HG03159 (cell line): ENCODE data around the gene LRRC7.
"Not testable (repeated sequence)": the region's sequence is repeated elsewhere in the genome, so short reads cannot be mapped to it uniquely, and the experiment has no call there.

Experiments used
- ATAC-seq: cut with Tn5 transposase; IDR thresholded peaks from one replicate; pipeline ENCODE4 v1.9.1; 2021; ENCODE audit warnings: mild to moderate bottlenecking, moderate library complexity; ENCODE audit not compliant: unreplicated experiment

Gene LRRC7

GRCh38 chr1:69943030-69943429 lies 375.3 kb downstream of the LRRC7 start:
- no peak for ATAC-seq

- ATAC-seq = no peak
Observed at GRCh38 chr1:69946935-69947334, 379.2 kb downstream of the LRRC7 start.

DNA sequence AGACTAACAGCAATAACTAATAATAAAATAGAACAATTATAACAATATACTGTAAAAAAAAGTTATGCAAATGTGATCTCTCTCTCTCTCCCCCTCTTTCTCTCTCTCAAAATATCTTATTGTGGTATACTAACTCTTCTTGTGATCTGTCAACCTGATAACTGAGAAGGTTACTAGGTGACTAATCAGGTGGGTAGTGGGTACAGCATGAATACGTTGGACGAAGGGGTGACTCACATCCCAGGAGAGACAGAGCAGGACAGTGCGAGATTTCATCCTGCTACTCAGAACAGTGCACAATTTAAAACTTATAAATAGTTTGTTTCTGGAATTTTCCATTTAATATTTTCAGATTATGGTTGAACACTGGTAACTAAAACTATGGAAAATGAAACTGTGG lies 380.1 kb downstream of the LRRC7 start:
- no peak for ATAC-seq

- no peak for ATAC-seq
Observed at GRCh38 chr1:69952676-69953075, 385.0 kb downstream of the LRRC7 start.

DNA sequence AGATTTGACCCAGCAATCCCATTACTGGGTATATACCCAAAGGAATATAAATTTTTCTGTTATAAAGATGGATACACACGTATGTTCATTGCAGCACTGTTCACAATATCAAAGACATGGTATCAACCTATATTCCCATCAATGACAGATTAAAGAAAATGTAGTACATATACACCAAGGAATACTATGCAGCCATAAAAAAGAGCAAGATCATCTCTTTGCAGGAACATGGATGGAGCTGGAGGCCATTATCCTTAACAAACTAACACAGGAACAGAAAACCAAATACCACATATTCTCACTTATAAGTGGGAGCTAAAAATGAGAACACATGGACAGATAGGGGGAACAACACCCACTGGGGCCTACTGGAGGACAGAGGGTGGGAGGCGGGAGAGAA lies 394.7 kb downstream of the LRRC7 start:
- ATAC-seq = not testable (repeated sequence)

DNA sequence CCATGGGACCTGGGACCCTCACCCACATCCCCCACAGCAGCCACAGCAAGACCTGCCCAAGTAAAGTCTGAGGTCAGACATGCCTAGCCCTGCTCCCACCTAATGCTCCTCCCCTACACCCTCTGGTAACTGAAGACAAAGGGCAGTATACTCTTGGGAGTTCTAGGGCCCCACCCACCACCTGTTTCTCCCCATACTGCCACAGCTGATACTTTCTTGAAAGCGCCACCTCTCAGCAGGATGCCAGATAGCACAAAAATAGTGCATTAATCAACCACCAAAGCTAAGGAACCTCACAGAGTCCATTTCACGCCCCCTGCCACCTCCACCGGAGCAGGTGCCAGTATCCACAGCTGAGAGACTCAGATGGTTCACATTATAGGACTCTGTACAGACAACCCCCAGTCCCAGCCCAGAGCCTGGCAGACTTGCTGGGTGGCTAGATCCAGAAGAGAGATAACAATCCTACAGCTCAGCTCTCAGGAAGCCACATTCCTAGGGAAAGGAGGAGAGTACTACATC lies 399.6 kb downstream of the LRRC7 start:
- ATAC-seq = no peak

- no peak for ATAC-seq
Observed at GRCh38 chr1:69976896-69977295, 409.2 kb downstream of the LRRC7 start.

DNA sequence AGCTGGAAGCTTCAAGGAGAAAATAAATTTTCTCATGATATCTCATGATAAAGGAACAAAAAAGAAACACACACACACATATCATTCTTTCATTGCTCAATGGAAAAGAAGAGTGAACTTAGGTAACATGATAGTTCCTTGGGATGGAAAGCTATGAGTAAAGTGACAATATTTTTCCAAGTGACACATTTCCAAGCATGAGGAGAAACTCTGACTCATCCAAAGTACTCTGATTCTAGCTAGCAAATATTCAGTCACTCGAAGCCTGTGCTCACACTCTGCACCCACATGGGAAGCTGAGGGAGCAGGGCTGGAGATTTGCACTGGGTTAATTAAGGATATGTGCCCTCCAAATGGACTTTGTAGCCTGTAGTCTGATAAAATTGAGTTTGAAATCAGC lies 415.3 kb downstream of the LRRC7 start:
- no peak for ATAC-seq

DNA sequence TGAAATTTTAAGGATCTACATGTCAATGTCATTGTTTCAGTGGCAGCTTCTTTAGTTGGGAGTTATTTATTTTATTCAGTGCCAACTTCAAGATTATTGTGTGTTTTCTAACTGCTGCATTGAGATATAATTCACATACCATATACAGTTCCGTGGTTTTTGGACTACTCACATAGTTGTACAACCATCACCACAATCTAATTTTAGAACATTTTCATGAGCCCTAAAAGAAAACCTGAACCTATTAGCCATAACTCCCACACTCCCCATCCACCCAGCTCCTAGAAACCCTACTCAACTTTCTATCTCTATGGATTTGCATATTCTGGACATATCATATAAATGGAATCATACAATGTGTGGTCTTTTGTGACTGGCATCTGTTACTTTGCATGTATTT lies 417.7 kb downstream of the LRRC7 start:
- ATAC-seq = no peak

- ATAC-seq = no peak
Observed at GRCh38 chr1:69985901-69986439, 418.2 kb downstream of the LRRC7 start.

GRCh38 chr1:69987881-69988280 lies 420.2 kb downstream of the LRRC7 start:
- ATAC-seq = no peak

GRCh38 chr1:69991644-69992043 lies 423.9 kb downstream of the LRRC7 start:
- ATAC-seq = no peak

DNA sequence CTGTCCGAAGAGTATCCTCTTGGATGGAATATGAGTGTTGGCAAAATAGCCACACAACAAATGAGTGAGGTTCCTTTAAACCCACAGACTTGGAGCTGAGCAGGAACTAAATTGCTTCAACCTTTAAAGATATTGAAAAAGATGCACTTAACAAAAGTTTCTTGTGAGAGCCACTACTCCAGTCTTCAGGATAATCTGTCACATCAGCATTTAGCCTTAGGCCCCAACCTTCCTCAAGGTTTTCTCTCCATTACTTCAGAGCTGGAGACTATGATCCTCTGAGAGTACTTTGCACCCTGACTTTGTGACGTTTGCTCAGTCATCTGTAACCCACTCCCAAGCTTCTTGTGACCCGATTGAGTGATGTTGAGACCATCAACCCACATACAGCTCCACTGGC lies 424.9 kb downstream of the LRRC7 start:
- no peak for ATAC-seq

- no peak for ATAC-seq
Observed at GRCh38 chr1:69993810-69994209, 426.1 kb downstream of the LRRC7 start.

GRCh38 chr1:69994241-69994640 lies 426.5 kb downstream of the LRRC7 start:
- ATAC-seq = no peak

GRCh38 chr1:69998847-69999246 lies 431.1 kb downstream of the LRRC7 start:
- ATAC-seq = no peak

DNA sequence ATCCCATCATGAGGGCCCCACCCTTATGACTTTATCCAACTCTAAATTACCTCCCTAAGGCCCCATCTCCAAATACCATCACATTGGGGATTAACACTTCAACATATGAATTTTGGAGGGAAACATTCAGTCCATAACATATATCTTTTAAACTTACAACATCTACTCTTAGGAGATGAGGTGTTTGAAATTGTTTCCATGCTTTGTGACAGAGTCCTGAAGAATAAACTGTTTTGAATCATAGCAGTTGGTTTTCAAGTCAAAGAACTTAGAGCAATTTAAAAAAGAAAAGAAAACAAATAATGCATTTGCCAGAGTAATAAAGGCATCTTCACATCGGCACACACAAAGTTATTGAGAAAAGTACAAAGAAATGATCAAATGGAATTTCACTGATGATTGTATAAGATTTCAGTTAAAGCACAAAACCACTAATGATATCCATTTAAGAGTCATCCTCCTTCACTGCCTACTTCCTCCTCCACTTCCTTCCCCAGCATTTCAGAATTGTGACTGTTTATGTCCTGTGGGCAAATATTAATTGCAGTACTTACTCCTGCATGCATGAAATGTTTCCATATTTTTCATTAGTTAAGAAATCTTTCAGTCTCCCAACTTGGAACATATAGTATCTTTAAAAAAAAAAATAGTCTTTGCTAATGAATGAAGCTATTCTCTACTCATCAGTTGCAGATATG lies 435.6 kb downstream of the LRRC7 start:
- ATAC-seq = no peak

DNA sequence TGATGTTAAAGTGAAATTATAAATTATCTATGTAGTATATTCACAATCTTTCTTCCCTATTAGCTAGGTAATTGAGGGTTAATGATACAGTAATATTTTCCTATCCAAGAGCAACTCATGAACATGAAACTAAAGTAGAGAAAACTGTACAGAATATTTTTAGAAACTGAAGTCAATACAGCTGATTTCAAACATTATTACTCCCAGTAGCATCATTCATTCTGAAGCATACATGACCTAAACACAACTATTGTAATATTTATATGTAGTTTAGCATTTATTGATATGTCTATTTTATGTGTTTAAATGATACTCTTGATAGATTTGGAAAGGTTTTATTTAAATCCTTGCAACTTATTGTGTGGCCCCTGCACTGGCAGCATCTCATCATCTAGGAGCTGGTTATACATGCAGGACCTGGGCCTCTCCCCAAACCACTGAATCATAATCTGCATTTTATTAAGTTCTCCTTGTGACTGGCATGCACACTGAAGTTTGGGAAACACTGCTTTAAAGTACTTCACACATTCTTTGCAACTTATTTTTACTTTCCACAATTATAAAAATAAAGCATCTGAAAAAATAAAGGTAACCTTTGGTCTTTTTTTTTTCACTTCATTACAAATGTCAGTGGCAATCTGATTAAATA lies 437.8 kb downstream of the LRRC7 start:
- no peak for ATAC-seq

- ATAC-seq = no peak
Observed at GRCh38 chr1:70008660-70009059, 440.9 kb downstream of the LRRC7 start.

- no peak for ATAC-seq
Observed at GRCh38 chr1:70017770-70018169, 450.0 kb downstream of the LRRC7 start.

DNA sequence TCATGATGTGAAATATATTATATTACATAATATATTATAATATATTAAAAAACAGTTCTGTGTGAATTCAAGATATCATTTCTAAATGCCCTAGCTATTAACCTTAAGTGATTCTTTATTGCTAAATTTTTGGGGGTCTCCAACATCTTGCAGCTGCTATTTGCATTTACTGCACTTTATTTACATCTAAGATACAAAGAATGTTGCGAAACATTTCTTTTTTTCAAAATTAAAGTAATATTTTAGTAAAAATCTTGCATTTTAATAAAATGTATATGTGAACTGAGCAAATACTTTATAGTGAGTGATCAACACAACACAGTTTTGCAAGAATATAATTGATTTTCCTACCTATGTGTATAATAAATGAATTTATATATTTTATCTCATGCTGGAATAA lies 456.6 kb downstream of the LRRC7 start:
- no peak for ATAC-seq

DNA sequence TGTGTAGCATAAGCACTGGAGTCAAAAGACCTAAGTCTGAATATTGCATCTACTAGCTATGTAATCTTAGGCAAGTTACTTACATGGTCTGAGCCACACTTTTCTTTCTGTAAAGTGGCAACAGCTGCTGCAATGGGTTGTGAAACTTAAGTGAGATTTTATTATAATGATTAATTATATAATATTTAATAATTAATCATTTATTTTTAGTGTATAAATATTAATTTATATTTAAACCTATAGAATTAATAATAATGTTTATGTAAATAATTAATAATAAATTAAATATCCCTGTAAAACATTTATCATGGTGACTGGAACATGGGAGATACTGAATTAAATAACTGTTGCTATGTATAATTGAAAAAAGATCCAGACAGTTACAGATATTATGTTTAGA lies 457.3 kb downstream of the LRRC7 start:
- no peak for ATAC-seq
